HepG2 (cell line): ENCODE data around the gene PSMD6. TPM values are rescaled to one million over a fixed set of nuclear protein-coding genes. Genes with fewer than 3 reads are reported as not detected.
A peak's percentile ranks its signal among the peaks of the same experiment; 100 is the strongest.

Source experiments
- ATAC-seq: fragments of 200-7000 bp; cut with Tn5 transposase; 3 replicates; pipeline ENCODE4 v1.9.1; 2020; ENCODE audit warnings: mild to moderate bottlenecking, moderate library complexity
- BruUV-seq: library from RNA; stranded (reverse); fragments of 400-500 nt; replicated peaks from 2 replicates; lab custom pipeline; 2021; lab: Mats Ljungman, UMichigan
- CTCF ChIA-PET: fragments of 300-600 bp; formaldehyde crosslinking; extraction: SDS; loops from one replicate; lab custom pipeline; 2021; ENCODE audit warnings: low total read pairs, inconsistent platforms, low intra/inter-chr PET ratio; lab: Yijun Ruan, JAX
- POLR2A ChIA-PET: fragments of 350-600 bp; sonication (Branson Sonifier 250); formaldehyde crosslinking; loops from one replicate; lab custom pipeline; 2020; ENCODE audit warnings: antibody characterized with exemption, inconsistent platforms; lab: Yijun Ruan, JAX
- DNase-seq: peaks from one replicate; pipeline ENCODE4 v3.0.0-alpha.2; 2015; ENCODE audit warnings: low spot score
- FAIRE-seq: peaks from 3 replicates; lab custom pipeline; 2011; peaks lifted over from hg19 to GRCh38; lab: Jason Lieb, UNC
- H2AFZ ChIP-seq: one replicate; pipeline ENCODE4 v1.6.1; 2011; ENCODE audit warnings: low read length, inconsistent platforms
- H3K27ac ChIP-seq: fragments of 300-600 bp; 3 replicates; pipeline ENCODE4 v1.8.0; 2011; ENCODE audit warnings: mixed run types, mild to moderate bottlenecking, mixed read lengths, low read length, inconsistent platforms; ENCODE audit not compliant: insufficient read depth; ENCODE audit errors: extremely low read length
- H3K27me3 ChIP-seq, 2 experiments: fragments of 200-600 bp in 1 of 2; 2 replicates in 1 of 2; 3 replicates in 1 of 2; pipeline versions ENCODE4 v1.6.0 to v1.8.0; 2011; ENCODE audit warnings: low read length in 2 of 2, mild to moderate bottlenecking in 2 of 2, moderate library complexity in 2 of 2, inconsistent platforms in 1 of 2; ENCODE audit not compliant: insufficient read depth in 2 of 2, control insufficient read depth in 1 of 2
- H3K36me3 ChIP-seq, 2 experiments: fragments of 200-600 bp in 1 of 2; replicated peaks in 1 of 2; 2 replicates in 1 of 2; 3 replicates in 1 of 2; pipeline versions ENCODE4 v1.5.1 to v1.8.0; 2011; ENCODE audit warnings: low read length in 2 of 2, inconsistent platforms in 1 of 2; ENCODE audit not compliant: insufficient read depth in 2 of 2, control insufficient read depth in 1 of 2
- H3K4me1 ChIP-seq: 2 replicates; pipeline ENCODE4 v1.5.1; 2012; ENCODE audit warnings: low read length, inconsistent platforms; ENCODE audit not compliant: insufficient read depth
- H3K4me2 ChIP-seq: 2 replicates; pipeline ENCODE4 v1.6.0; 2011; ENCODE audit warnings: low read depth, low read length, inconsistent platforms
- H3K4me3 ChIP-seq, 3 experiments: fragments of 200-600 bp in 1 of 3; sonication (generic), shearing (Covaris generic) in 1 of 3; replicated peaks in 1 of 3; 2 replicates each; pipeline ENCODE4 v1.5.1; 2011 to 2016; ENCODE audit warnings: low read length in 3 of 3, inconsistent platforms in 2 of 3, low read depth in 2 of 3, mild to moderate bottlenecking in 2 of 3, control low read depth in 1 of 3, mixed read lengths in 1 of 3; ENCODE audit not compliant: insufficient read depth in 1 of 3
- H3K79me2 ChIP-seq: one replicate; pipeline ENCODE4 v1.6.1; 2011; ENCODE audit warnings: low read length, inconsistent platforms; ENCODE audit not compliant: insufficient read depth
- H3K9ac ChIP-seq: 2 replicates; pipeline ENCODE4 v1.6.0; 2011; ENCODE audit warnings: mild to moderate bottlenecking, low read depth, low read length, inconsistent platforms; ENCODE audit not compliant: insufficient read depth
- H3K9me3 ChIP-seq: 2 replicates; pipeline ENCODE4 v1.5.1; 2012; ENCODE audit warnings: mild to moderate bottlenecking, low read length
- H4K20me1 ChIP-seq: 2 replicates; pipeline ENCODE4 v1.6.0; 2011; ENCODE audit warnings: inconsistent platforms, mild to moderate bottlenecking, low read length, moderate library complexity; ENCODE audit not compliant: insufficient read depth
- AHDC1 ChIP-seq: sonication (generic); formaldehyde crosslinking; IDR thresholded peaks from 2 replicates; pipeline ENCODE4 v1.5.1; 2020; ENCODE audit warnings: mild to moderate bottlenecking, missing genetic modification reagents, borderline replicate concordance
- BCLAF1 ChIP-seq: fragments of 450-650 bp; IDR thresholded peaks from 2 replicates; pipeline ENCODE4 v1.6.1; 2017; ENCODE audit warnings: mild to moderate bottlenecking
- PBX3 ChIP-seq: sonication (generic); formaldehyde crosslinking; IDR thresholded peaks from 2 replicates; pipeline ENCODE4 v1.8.1; 2023; ENCODE audit warnings: missing genetic modification reagents, inconsistent platforms, borderline replicate concordance
- PHF5A ChIP-seq: IDR thresholded peaks from one replicate; pipeline ENCODE4 v1.6.1; 2018; ENCODE audit warnings: low read depth, missing genetic modification reagents; ENCODE audit not compliant: unreplicated experiment
- ZNF441 ChIP-seq: sonication (generic); formaldehyde crosslinking; IDR thresholded peaks from 2 replicates; pipeline ENCODE4 v1.7.0; 2021; ENCODE audit warnings: missing genetic modification reagents, borderline replicate concordance
- WGBS: methylation state at CpG from one replicate; pipeline ENCODE4 v1.1.6; 2017; ENCODE audit warnings: low lambda C conversion rate; 5-methylcytosine and 5-hydroxymethylcytosine counted together
- in situ Hi-C: cut with HindIII; loops from 2 replicates; pipeline ENCODE4 v1.10.0; 2017; ENCODE audit warnings: low pct_unique_long_range_greater_than_20kb; ENCODE audit not compliant: extremely low pct_ligation_motif_present
- intact Hi-C: fragments of 100-400 bp; cut with micrococcal nuclease; formaldehyde crosslinking; loops from one replicate; pipeline ENCODE4 v1.10.0; 2022; ENCODE audit not compliant: unreplicated experiment
- polyA plus RNA-seq, 8 experiments: library from polyadenylated mRNA; depleted of rRNA in 3 of 8; stranded (reverse) in 7 of 8; unstranded in 1 of 8; fragments of >200 nt; fragmentation: Illumina TruSeq in 4 of 8; extraction: Trizol in 4 of 8; gene quantifications; 2 replicates each; pipeline versions ENCODE4 v1.2.1 to v1.2.3, GENCODE V29; 2011 to 2016; ENCODE audit warnings: low read depth in 4 of 8, missing spikeins in 1 of 8, mixed read lengths in 1 of 8; ENCODE audit not compliant: insufficient read depth in 1 of 8
- total RNA-seq, 5 experiments: library from RNA; depleted of rRNA; stranded (reverse); fragments of >200 nt; fragmentation: Illumina TruSeq; extraction: Trizol; gene quantifications; 2 replicates each; pipeline ENCODE4 v1.2.3, GENCODE V29; 2016; ENCODE audit warnings: low read depth in 1 of 5

PSMD6 gene
- total and polyA plus RNA-seq, 2 of the 13 experiments (the other 11 are each of a cell fraction or from before 2014, with no cell fraction given) = 36.8 to 117 TPM

- H3K4me2 ChIP-seq = peak overlapping the region; percentile 88
- FAIRE-seq = no peak
- no peaks in the 10 kb centered on the region for H3K27me3 ChIP-seq
- TF ChIP-seq PBX3 (no peak), ZNF441 (CRISPR knock-in tag) (no peak), BCLAF1 (no peak), PHF5A (CRISPR knock-in tag) (no peak), AHDC1 (CRISPR knock-in tag) (no peak)
- H3K4me3 ChIP-seq = 0 out of 6 replicates have a peak overlapping the region, but pooled peaks of 1 of the 3 experiments have one; percentile 55
- 0 out of 2 replicates have a peak overlapping the region, but pooled peaks have one; percentile 31 for H3K9ac ChIP-seq
- H3K4me1 ChIP-seq = peaks cover 51% of the 10 kb centered on the region
- ATAC-seq = no peak
- H3K27ac ChIP-seq = peak overlapping the region; percentile 91
- BruUV-seq = no TSS peak
- intact Hi-C loops (no loop called here), in situ Hi-C loops (no loop called here)
- POLR2A ChIA-PET = interaction anchor here (2.0 kb wide), 1 partner anchor 10 kb away, joined by 11 read pairs; no protein-coding TSS in a partner anchor
- CTCF ChIA-PET = no interaction called here
- no peaks in the 10 kb centered on the region for H3K9me3 ChIP-seq
- no peak for DNase-seq
- H2AFZ ChIP-seq = no peak overlapping the region
- H3K79me2 ChIP-seq = peaks cover 38% of the 10 kb centered on the region
- no peaks in the 10 kb centered on the region for H4K20me1 ChIP-seq
- 96% methylated on average over 1 of the region's 1 CpG for WGBS
- no peaks in the 10 kb centered on the region for H3K36me3 ChIP-seq
Observed at GRCh38 chr3:63966871-63967270, 56.4 kb downstream of the PSMD6 start.
